IPS DF 6.9 (cell line): ENCODE data around the gene RIMBP2.

Experiments
- DNase-seq: peaks from one replicate; pipeline ENCODE4 v3.0.0-alpha.2; 2013; ENCODE audit warnings: low read depth, low spot score
- H3K27ac ChIP-seq: one replicate; pipeline ENCODE4 v1.5.1; 2013; ENCODE audit warnings: low read length, control low read depth
- H3K27me3 ChIP-seq: 2 replicates; pipeline ENCODE4 v1.6.1; 2013; ENCODE audit warnings: mild to moderate bottlenecking, low read length; ENCODE audit not compliant: control insufficient read depth, insufficient read depth
- H3K36me3 ChIP-seq: 2 replicates; pipeline ENCODE4 v1.6.1; 2013; ENCODE audit warnings: low read length; ENCODE audit not compliant: control insufficient read depth, insufficient read depth
- H3K4me1 ChIP-seq: 2 replicates; pipeline ENCODE4 v1.6.1; 2013; ENCODE audit warnings: low read length; ENCODE audit not compliant: control insufficient read depth, insufficient read depth
- H3K4me3 ChIP-seq: 2 replicates; pipeline ENCODE4 v1.5.1; 2013; ENCODE audit warnings: mild to moderate bottlenecking, low read length
- H3K9me3 ChIP-seq: 2 replicates; pipeline ENCODE4 v1.6.1; 2013; ENCODE audit warnings: low read length, inconsistent platforms; ENCODE audit not compliant: control insufficient read depth, insufficient read depth
- WGBS: extraction: QIAGEN DNeasy Blood & Tissue Kit; methylation state at CpG from one replicate; pipeline ENCODE4 v1.1.7; 2013; ENCODE audit warnings: mixed read lengths, missing lambda C conversion rate; ENCODE audit not compliant: insufficient read length, insufficient coverage; 5-methylcytosine and 5-hydroxymethylcytosine counted together

RIMBP2 gene

GRCh38 chr12:130737731-130738130 is 21.6 kb upstream of the RIMBP2 start:
- Histone ChIP-seq H3K9me3 (peaks cover 16% of the 10 kb centered on the region), H3K4me3 (no peak overlapping the region), H3K27me3 (no peaks in the 10 kb centered on the region), H3K4me1 (no peaks in the 10 kb centered on the region), H3K36me3 (no peaks in the 10 kb centered on the region; the same call in 1 of the 2 replicates), H3K27ac (no peak overlapping the region)
- no CpG with 5 or more reads among the region's 14 CpGs for WGBS
- no peak for DNase-seq

- no CpG with 5 or more reads among the region's 9 CpGs for WGBS
- no peak overlapping the region for H3K27ac ChIP-seq
These were observed 13.2 kb upstream of the RIMBP2 start for GRCh38 chr12:130729344-130729743.

GRCh38 chr12:130728158-130729058 is 12.3 kb upstream of the RIMBP2 start:
- WGBS = 99% methylated on average over 21 of the region's 32 CpGs

More at GRCh38 chr12:130729344-130729743, 13.2 kb upstream of the RIMBP2 start:
- Histone ChIP-seq H3K36me3 (no peaks in the 10 kb centered on the region), H3K9me3 (peaks cover 23% of the 10 kb centered on the region), H3K27me3 (no peaks in the 10 kb centered on the region), H3K4me1 (no peaks in the 10 kb centered on the region), H3K4me3 (no peak overlapping the region)
- DNase-seq = no peak

GRCh38 chr12:130719263-130719859 is 3.3 kb upstream of the RIMBP2 start:
- no peaks in the 10 kb centered on the region for H3K4me1 ChIP-seq
- no peak for DNase-seq
- no peak overlapping the region for H3K27ac ChIP-seq
- peaks cover 11% of the 10 kb centered on the region for H3K9me3 ChIP-seq
- no peaks in the 10 kb centered on the region for H3K27me3 ChIP-seq
- H3K36me3 ChIP-seq = no peaks in the 10 kb centered on the region
- no peak overlapping the region for H3K4me3 ChIP-seq
- WGBS = no CpG with 5 or more reads among the region's 8 CpGs

More at GRCh38 chr12:130728158-130729058, 12.3 kb upstream of the RIMBP2 start:
- Histone ChIP-seq H3K27me3 (no peaks in the 10 kb centered on the region), H3K4me3 (no peak overlapping the region), H3K27ac (no peak overlapping the region), H3K9me3 (peaks cover 23% of the 10 kb centered on the region), H3K36me3 (no peaks in the 10 kb centered on the region), H3K4me1 (no peaks in the 10 kb centered on the region)
- DNase-seq = no peak

GRCh38 chr12:130717752-130718151 is 1.7 kb upstream of the RIMBP2 start:
- WGBS = no CpG with 5 or more reads among the region's 5 CpGs
- no peak overlapping the region for H3K4me3 ChIP-seq
- H3K4me1 ChIP-seq = no peaks in the 10 kb centered on the region
- H3K27ac ChIP-seq = no peak overlapping the region
- no peaks in the 10 kb centered on the region for H3K27me3 ChIP-seq
- H3K9me3 ChIP-seq = peaks cover 13% of the 10 kb centered on the region
- no peak for DNase-seq
- H3K36me3 ChIP-seq = no peaks in the 10 kb centered on the region

GRCh38 chr12:130716969-130717366 is 869 bp upstream of the RIMBP2 start:
- WGBS = no CpG with 5 or more reads among the region's 11 CpGs
- DNase-seq = no peak
- Histone ChIP-seq H3K36me3 (no peaks in the 10 kb centered on the region), H3K4me1 (no peaks in the 10 kb centered on the region), H3K4me3 (no peak overlapping the region), H3K27me3 (no peaks in the 10 kb centered on the region), H3K27ac (no peak overlapping the region), H3K9me3 (peaks cover 11% of the 10 kb centered on the region)

GRCh38 chr12:130715150-130715997 is 725 bp downstream of the RIMBP2 start:
- H3K27me3 ChIP-seq = no peaks in the 10 kb centered on the region
- no peaks in the 10 kb centered on the region for H3K36me3 ChIP-seq
- DNase-seq = no peak
- no peak overlapping the region for H3K27ac ChIP-seq
- H3K4me3 ChIP-seq = no peak overlapping the region
- H3K9me3 ChIP-seq = peaks cover 14% of the 10 kb centered on the region
- no CpG with 5 or more reads among the region's 42 CpGs for WGBS
- H3K4me1 ChIP-seq = no peaks in the 10 kb centered on the region

GRCh38 chr12:130714591-130715149 is 1.4 kb downstream of the RIMBP2 start:
- Histone ChIP-seq H3K9me3 (peaks cover 18% of the 10 kb centered on the region), H3K4me1 (no peaks in the 10 kb centered on the region), H3K4me3 (no peak overlapping the region), H3K27me3 (no peaks in the 10 kb centered on the region), H3K27ac (no peak overlapping the region), H3K36me3 (no peaks in the 10 kb centered on the region)
- DNase-seq = no peak
- no CpG with 5 or more reads among the region's 20 CpGs for WGBS

- no peak overlapping the region for H3K27ac ChIP-seq
- H3K4me3 ChIP-seq = no peak overlapping the region
- WGBS = no CpG with 5 or more reads among the region's 20 CpGs
These were observed 2.0 kb downstream of the RIMBP2 start for GRCh38 chr12:130714091-130714590.

GRCh38 chr12:130713581-130713991 is 2.5 kb downstream of the RIMBP2 start:
- Histone ChIP-seq H3K4me3 (no peak overlapping the region), H3K27ac (no peak overlapping the region), H3K4me1 (no peaks in the 10 kb centered on the region), H3K27me3 (no peaks in the 10 kb centered on the region), H3K9me3 (peaks cover 23% of the 10 kb centered on the region), H3K36me3 (no peaks in the 10 kb centered on the region)
- DNase-seq = no peak
- WGBS = no CpG with 5 or more reads among the region's 18 CpGs

More at GRCh38 chr12:130714091-130714590, 2.0 kb downstream of the RIMBP2 start:
- Histone ChIP-seq H3K36me3 (no peaks in the 10 kb centered on the region), H3K27me3 (no peaks in the 10 kb centered on the region), H3K4me1 (no peaks in the 10 kb centered on the region), H3K9me3 (peaks cover 19% of the 10 kb centered on the region)
- no peak for DNase-seq
